GM19193 (cell line): ENCODE measurements around the gene CMC1.

Source experiments
- POLR2A ChIP-seq: IDR thresholded peaks from 4 replicates; pipeline ENCODE4 v1.6.1; 2011; ENCODE audit not compliant: insufficient read depth, insufficient read length; ENCODE audit errors: extremely low read depth

Gene CMC1

DNA sequence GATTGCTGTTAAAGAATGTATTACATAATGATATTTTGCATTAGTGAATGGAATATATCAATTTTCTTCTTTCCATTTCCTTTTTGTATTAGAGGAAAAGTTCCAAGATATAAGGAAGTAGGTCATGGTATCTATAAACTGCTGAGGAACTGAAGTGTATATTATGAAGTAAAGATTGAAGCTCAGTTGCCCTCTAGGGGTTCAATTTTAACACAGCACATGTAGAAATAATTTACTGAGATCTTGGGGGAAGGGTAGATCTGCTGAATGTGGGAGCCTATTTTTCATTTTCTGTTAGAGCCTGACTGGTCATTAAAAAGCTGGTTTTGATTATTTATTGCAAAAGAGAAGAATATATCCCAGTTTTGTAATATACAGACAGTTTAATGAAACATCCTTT is 45.2 kb downstream of the CMC1 start:
- TF ChIP-seq POLR2A: no peak

DNA sequence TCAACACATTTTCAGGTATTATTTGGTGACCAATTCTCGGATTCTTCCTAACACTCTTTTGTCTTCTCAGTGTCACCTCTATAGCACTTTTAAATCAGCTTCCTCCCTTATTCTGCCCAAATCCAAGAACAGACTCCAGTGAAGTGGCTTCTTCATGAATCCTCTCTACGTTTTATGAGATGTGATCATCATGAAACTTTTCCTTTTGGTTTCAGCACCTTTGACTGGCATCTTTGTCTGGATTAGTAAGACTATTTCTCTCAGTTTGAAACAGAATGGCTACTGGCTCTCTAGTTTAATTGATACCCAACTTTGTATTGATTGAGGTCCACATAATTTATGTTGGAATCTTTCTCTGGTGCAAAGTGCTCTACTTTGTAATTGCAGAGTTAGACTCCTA is 45.6 kb downstream of the CMC1 start:
- no peak for TF ChIP-seq POLR2A

DNA sequence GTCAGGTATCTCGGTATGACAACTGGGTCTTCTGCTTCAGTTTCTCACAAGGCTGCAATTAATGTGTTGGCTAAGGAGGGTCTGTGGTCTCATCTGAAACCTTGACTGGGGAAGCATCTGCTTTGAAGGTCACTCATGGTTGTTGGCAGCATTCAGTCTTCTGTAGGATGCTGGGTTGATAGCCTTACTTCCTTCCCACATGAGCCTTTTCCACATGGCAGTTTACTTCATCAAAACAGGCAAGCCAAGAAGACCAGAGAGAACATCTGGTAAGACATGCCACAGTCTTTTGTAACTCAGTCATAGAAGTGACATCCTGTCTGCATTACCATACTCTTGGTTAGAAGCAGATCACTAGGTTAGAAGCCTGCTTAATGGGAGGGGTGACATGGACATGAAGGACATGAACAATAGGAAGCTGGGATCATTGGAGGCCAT is 49.5 kb downstream of the CMC1 start:
- TF ChIP-seq POLR2A: no peak

DNA sequence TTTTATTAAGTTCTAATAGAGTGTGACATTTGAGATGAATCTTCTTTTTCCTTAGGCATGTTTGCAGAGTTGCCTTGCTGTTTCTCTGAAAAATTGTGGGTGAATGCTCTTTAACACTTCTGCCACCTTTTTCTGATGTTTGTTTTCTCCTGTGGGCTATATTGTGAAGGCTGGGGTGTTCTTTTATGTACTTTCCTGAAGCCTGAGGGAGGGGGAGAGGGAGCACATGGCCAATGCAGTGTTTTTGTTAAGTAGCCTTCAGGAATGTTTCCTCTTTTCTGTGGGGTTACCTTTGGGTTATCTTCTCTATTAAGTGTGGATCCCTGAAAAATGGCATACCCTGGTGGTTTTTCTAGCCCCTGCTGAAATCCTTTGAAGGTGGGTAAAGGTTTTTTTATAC is 50.2 kb downstream of the CMC1 start:
- no peak for TF ChIP-seq POLR2A

DNA sequence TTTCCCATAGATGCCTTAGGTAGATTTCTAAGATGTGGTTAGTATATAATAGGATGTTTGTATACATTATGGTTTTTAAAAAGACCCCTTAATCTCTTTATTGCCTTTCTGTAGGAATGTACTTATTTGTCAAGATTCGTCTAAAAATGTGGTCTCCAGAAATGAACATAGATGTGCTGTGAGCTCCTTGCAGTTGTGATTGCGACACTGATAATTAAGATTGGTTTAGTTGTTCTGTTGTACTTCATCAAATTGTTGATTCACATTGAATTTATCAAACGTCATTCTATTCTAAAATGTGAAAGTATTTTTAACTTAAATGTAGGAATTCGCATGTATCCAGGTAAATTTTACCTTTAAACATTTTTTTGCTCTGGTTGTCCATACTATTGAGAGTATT is 51.2 kb downstream of the CMC1 start:
- no peak for TF ChIP-seq POLR2A

DNA sequence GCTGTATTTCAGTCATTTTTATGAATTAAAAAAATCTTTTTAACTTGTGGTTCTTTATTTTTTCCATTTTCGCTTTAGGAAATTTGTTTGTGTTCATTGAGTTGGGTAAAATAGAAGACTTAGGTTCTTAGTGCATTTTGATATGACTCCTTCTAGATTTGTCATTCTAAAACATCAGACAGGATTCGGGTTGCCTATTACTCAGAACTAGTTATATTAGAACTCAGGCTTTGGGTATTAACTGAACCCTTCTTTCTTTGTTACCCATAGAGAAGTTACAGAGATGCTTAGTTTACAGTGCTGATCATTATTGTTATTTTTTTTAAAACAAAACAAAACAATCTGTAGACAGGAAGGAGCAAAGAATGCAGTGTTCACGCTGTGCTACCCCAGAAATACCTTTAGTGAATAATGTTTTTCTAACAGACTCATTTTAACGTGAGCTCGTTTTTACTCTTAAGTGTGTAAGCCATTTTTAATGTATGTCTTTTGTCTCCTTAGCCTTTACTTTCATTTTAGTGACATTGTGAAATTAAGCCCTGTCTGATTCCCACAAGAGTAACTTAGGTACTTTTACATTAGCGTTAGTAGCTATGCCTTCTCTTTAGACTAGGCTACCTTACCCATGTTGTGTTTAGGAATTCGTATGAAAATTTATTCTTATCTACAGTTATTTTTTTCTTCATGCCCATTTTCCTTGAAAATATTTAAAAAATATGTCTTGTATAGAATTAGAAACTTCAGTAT is 53.4 kb downstream of the CMC1 start:
- TF ChIP-seq POLR2A: no peak

DNA sequence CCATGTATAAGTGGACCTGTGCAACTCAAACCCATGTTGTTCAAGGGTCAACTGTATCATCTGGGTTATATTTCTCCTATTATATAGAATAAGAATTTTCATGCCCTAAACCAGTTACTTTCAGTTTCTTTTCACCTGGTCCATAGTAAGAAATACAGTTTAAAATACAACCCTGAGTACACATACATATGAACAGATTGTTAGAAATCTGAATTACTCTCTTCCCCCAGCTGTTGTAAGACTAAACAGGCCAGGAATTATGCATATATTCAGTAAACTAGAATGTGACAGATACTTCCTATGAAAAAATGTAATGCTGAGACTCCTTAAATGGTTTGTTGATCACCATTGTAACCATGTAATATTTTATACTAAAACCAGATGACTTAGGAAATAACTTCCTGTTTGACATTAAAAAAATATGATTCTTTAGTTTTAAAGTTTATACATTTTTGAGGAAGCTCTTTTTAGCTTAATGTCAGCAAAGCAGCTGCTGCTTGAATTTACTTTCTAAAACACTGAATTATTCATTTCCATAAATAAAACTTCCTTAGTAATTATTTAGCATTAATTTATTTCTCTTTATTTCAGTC is 54.6 kb downstream of the CMC1 start:
- TF ChIP-seq POLR2A: no peak

DNA sequence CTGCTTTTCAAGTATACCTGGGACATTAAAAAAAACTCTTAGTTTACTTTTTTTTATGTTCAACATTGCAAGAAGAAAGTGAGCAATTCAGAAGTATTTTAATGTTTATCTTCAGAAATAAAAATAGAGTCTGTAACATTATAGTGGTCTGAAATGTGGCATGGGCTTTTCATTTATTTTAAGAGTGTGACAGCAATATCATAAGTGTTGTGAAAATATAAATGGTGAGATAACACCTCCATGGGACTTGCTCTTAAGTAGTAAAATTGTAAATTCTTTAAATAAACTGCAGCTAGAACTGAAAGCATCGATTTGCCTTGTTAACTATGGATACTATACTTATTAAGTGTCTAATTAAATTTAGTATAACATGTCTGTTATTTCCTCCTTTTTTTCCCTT is 58.3 kb downstream of the CMC1 start:
- no peak for TF ChIP-seq POLR2A

DNA sequence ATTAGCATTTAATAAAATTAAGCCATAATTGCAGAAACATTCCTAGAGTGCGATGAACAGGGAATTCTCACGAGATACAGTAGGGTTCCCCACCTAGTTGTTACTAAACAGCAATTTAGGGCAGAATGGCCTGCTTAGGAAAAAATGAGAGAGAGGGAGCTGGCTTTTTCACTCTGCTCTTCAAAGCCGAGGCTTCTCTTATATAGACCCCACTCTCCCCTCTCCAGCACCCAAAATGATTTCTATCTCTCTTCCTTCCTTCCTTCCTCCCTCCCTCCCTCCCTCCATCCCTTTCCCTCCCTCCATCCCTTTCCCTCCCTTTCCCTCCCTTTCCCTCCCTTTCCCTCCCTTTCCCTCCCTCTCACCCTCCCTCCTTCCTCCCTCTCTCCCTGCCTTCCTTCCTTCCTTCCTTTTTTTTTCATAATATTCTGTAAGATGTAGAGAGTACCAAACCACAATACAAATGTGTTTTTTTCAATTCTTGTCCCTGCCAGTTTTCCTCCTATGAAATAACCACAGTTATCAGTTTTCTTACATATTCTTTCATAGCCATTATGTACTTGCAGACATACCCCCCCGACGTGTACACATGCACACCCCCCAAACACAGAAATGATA is 59.0 kb downstream of the CMC1 start:
- no peak for TF ChIP-seq POLR2A

DNA sequence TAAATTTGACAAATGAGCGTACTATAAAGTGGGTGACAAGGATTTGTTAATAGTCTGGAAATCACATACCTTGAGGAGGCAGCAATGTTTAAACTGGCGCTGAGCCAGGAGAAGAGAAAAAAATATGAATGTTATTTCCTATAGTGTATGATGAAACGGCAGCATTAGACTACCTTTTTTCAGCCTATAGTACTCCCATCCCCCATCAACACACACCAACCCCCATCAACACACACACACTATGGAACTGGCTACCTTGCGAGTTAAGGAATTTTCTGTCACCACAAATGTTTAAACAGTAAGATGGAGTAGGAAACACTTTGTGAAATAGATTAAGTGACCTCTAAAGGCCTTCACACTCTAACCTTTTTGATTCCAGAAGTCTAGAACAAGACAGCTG is 60.3 kb downstream of the CMC1 start:
- no peak for TF ChIP-seq POLR2A

DNA sequence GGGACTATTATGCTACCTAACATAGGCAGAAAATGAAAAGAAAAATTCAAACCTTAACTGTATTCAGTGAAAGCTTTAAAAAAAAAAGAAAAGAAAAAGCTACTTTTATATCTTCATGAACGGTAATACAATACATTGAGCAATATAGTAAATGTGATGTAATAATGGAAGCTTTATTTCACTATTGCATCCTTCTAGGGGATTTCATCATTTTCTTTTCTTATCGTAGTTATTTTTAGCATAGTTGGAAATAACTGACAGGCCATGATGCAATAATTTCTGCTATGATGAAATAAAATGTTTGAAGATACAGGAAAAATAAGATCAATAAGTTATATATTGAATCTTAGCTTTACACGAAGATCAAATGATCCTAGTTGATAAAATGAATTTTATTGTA is 66.8 kb downstream of the CMC1 start:
- TF ChIP-seq POLR2A: no peak

DNA sequence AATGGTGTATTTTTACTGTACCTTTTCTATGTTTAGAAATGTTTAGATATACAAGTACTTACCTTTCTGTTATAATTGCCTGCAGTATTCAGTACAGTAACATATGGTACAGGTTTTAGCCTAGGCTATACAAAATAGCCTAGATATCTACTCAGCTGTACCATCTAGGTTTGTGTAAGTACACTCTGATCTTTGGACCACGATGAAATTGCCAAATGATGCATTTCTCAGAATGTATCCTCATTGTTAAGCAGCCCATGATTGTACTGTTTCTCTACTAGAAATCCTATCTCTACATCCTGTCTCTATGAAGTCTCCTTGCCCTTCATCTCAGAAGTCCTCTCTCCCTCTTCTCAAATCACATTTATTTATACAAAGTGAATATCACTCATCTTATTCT is 74.3 kb downstream of the CMC1 start:
- no peak for TF ChIP-seq POLR2A

DNA sequence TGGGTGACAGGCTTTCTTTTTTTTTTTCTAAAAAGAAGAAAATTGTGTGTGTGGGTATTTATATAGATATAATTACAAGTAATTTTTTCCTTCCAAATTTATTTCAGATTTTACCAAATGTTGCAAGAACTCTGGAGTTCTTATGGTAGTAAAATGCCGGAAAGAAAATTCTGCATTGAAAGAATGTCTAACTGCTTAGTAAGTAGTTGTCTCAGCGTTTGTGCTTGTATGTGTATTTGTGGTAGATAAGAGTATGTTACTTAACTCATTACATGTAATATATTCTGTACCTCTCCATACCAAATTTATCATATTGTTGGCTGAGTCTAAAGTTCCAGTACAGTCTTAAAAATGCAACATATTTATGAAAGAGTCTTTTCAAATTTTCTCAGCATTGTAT is 74.8 kb downstream of the CMC1 start:
- TF ChIP-seq POLR2A: no peak

DNA sequence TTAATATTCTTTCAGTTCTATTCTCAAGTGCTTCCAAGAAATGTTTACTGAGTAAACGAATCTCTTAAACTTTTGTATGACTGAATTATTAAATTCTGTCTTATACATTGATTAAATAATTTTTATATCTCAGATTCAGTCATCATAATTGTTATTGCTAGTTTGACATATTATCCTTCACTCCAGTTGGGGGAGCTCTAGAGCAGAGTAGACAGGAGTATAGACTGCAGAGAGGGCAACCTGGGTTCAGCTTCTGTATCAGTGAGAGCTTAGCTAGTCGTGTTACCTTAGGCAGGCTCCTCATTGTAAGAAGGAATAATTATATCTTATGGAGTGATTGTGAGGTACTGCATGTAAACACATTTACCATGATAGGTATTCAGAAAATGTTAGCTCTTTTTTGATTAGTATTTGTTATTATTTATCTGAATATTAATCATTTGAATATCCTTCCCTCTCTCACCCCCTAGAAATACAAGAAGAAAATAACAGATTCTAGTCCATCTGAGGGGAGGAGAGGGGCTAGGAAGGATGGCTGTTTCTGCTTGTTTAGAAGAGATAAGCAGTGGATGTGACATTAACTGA is 76.1 kb downstream of the CMC1 start:
- TF ChIP-seq POLR2A: no peak

DNA sequence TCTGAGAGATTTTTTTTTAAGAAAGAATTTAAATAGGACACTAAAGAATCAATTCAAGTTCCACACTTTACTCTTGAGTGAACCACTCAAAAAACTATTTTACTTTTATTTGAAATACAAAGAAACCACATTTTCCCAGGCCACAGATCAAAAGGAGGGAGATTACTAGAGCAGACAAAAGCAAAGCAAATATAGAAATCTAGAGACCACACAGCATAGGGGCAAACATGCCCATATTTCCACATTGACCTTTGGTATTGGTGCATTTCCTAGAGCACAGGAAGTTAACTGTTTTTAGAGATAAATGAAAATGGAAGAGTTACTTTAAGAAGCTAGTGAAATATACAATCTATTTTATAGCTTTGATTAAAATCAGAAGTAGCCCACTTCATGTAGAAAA is 79.6 kb downstream of the CMC1 start:
- TF ChIP-seq POLR2A: no peak

DNA sequence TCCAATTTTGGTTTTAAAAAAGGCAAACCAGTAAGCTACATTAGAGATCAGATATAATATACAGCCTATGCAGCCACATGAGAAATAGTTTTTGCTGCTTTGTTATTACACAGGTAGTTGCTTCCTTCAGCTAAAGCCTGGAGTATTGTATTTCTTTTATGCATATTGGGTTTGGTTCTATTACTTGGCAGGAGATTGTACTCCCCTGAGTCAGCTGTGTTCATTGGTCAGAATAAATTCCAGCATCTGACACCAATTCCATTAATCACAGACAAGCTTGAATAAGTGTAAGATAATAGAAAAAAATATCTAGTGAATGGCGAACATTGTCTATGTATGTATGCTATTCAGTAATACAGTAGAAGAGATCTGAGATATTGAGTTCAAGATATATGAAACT is 81.0 kb downstream of the CMC1 start:
- TF ChIP-seq POLR2A: no peak

DNA sequence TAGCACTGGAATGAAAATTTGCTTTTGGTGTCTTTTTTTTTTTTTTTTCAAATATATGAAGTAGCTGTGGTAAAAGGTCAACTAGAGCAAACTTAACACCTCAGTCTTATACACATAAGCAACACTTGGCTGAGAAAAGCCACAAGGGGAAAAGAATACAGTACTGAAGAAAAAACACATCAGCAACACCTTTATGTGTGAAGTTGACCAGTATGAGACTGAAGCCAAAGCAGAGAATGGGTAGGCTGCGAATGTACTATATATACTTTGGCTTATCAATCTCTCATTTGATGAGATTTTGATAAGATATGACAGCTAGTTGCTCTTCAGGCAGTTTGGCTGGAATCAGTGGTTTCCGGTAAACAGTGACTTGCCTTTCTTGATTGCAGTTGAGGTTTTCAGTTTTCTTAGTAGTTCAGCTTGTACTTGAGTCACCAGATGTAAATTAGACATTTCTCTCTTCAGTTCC is 85.1 kb downstream of the CMC1 start:
- TF ChIP-seq POLR2A: no peak
